G401.6 (cell line): ENCODE results near the gene DCC.

Experiments
- FAIRE-seq: peaks from 2 replicates; lab custom pipeline; 2012; peaks lifted over from hg19 to GRCh38; lab: Jason Lieb, UNC

The DCC gene

GRCh38 chr18:52598921-52599320 lies 258.9 kb downstream of the DCC start:
- no peak for FAIRE-seq

- FAIRE-seq: no peak
These were observed 262.8 kb downstream of the DCC start for GRCh38 chr18:52602820-52603219.

GRCh38 chr18:52605345-52605744 lies 265.3 kb downstream of the DCC start:
- FAIRE-seq: no peak

GRCh38 chr18:52607985-52608384 lies 268.0 kb downstream of the DCC start:
- FAIRE-seq: no peak

- FAIRE-seq: no peak
These were observed 270.6 kb downstream of the DCC start for GRCh38 chr18:52610451-52611115.

- no peak for FAIRE-seq
These were observed 272.4 kb downstream of the DCC start for GRCh38 chr18:52612406-52612805.

GRCh38 chr18:52615321-52615720 lies 275.3 kb downstream of the DCC start:
- no peak for FAIRE-seq

GRCh38 chr18:52615943-52616342 lies 275.9 kb downstream of the DCC start:
- FAIRE-seq: no peak

GRCh38 chr18:52617931-52618330 lies 277.9 kb downstream of the DCC start:
- no peak for FAIRE-seq

- FAIRE-seq: no peak
These were observed 281.0 kb downstream of the DCC start for GRCh38 chr18:52620926-52621439.

GRCh38 chr18:52624702-52625101 lies 284.7 kb downstream of the DCC start:
- no peak for FAIRE-seq

GRCh38 chr18:52636536-52636935 lies 296.5 kb downstream of the DCC start:
- no peak for FAIRE-seq

- no peak for FAIRE-seq
These were observed 308.2 kb downstream of the DCC start for GRCh38 chr18:52648201-52648600.

- FAIRE-seq: no peak
These were observed 312.4 kb downstream of the DCC start for GRCh38 chr18:52652391-52652790.

GRCh38 chr18:52657043-52657805 lies 317.2 kb downstream of the DCC start:
- FAIRE-seq: no peak

- no peak for FAIRE-seq
These were observed 327.6 kb downstream of the DCC start for GRCh38 chr18:52667463-52668065.

- FAIRE-seq: no peak
These were observed 330.9 kb downstream of the DCC start for GRCh38 chr18:52670896-52671295.

- FAIRE-seq: no peak
These were observed 338.0 kb downstream of the DCC start for GRCh38 chr18:52678034-52678433.

- no peak for FAIRE-seq
These were observed 338.6 kb downstream of the DCC start for GRCh38 chr18:52678551-52678950.

- no peak for FAIRE-seq
These were observed 339.4 kb downstream of the DCC start for GRCh38 chr18:52679354-52679753.

GRCh38 chr18:52682260-52682659 lies 342.3 kb downstream of the DCC start:
- no peak for FAIRE-seq

GRCh38 chr18:52685316-52685715 lies 345.3 kb downstream of the DCC start:
- no peak for FAIRE-seq

GRCh38 chr18:52691841-52692240 lies 351.8 kb downstream of the DCC start:
- no peak for FAIRE-seq
